Neural progenitor cell (in vitro differentiated cells): ENCODE data around the gene PIP5K1B. TPM values are rescaled to one million over a fixed set of nuclear protein-coding genes. Genes with fewer than 3 reads are reported as not detected.

Source experiments
- DNase-seq: peaks from one replicate; pipeline ENCODE4 v3.0.0-alpha.2; 2016; ENCODE audit warnings: low spot score
- H2AFZ ChIP-seq: fragments of 200-600 bp; sonication (generic); replicated peaks from 2 replicates; pipeline ENCODE4 v1.6.1; 2016; ENCODE audit warnings: antibody characterized with exemption
- H3F3A ChIP-seq: fragments of 200-600 bp; sonication (generic); 2 replicates; pipeline ENCODE4 v1.6.1; 2016; ENCODE audit warnings: antibody characterized with exemption, low read depth
- H3K27ac ChIP-seq: fragments of 200-600 bp; sonication (generic); 2 replicates; pipeline ENCODE4 v1.5.1; 2016; ENCODE audit warnings: mild to moderate bottlenecking
- H3K27me3 ChIP-seq: fragments of 200-600 bp; sonication (generic); 2 replicates; pipeline ENCODE4 v1.6.1; 2016; ENCODE audit warnings: mild to moderate bottlenecking, moderate library complexity
- H3K36me3 ChIP-seq: fragments of 200-600 bp; sonication (generic); 2 replicates; pipeline ENCODE4 v1.5.1; 2016
- H3K4me1 ChIP-seq: fragments of 200-600 bp; sonication (generic); 2 replicates; pipeline ENCODE4 v1.6.1; 2016; ENCODE audit warnings: mixed run types
- H3K4me2 ChIP-seq: fragments of 200-600 bp; sonication (generic); 2 replicates; pipeline ENCODE4 v1.6.1; 2016
- H3K4me3 ChIP-seq: fragments of 200-600 bp; sonication (generic); 2 replicates; pipeline ENCODE4 v1.5.1; 2016
- H3K79me2 ChIP-seq: fragments of 200-600 bp; sonication (generic); 2 replicates; pipeline ENCODE4 v1.6.1; 2016; ENCODE audit warnings: low read depth
- H3K9ac ChIP-seq: fragments of 200-600 bp; sonication (generic); 2 replicates; pipeline ENCODE4 v1.6.1; 2016
- H3K9me3 ChIP-seq: fragments of 200-600 bp; sonication (generic); 2 replicates; pipeline ENCODE4 v1.5.1; 2016; ENCODE audit warnings: low read depth
- H4K20me1 ChIP-seq: fragments of 200-600 bp; sonication (generic); 2 replicates; pipeline ENCODE4 v1.6.1; 2016; ENCODE audit warnings: low read depth
- H3K27ac Mint-ChIP-seq: 3 replicates; pipeline ENCODE4 v1.8.0; 2021; ENCODE audit warnings: mixed read lengths
- H3K27me3 Mint-ChIP-seq: 2 replicates; pipeline ENCODE4 v1.8.0; 2022; ENCODE audit warnings: low read depth, mild to moderate bottlenecking, inconsistent platforms, moderate library complexity, mixed read lengths; ENCODE audit not compliant: insufficient read depth
- H3K36me3 Mint-ChIP-seq: 3 replicates; pipeline ENCODE4 v1.8.0; 2021; ENCODE audit warnings: mixed read lengths
- H3K4me1 Mint-ChIP-seq: 3 replicates; pipeline ENCODE4 v1.8.0; 2021; ENCODE audit warnings: mixed read lengths
- H3K4me3 Mint-ChIP-seq: 3 replicates; pipeline ENCODE4 v1.8.0; 2021; ENCODE audit warnings: mild to moderate bottlenecking, moderate library complexity, mixed read lengths
- H3K9me3 Mint-ChIP-seq: 3 replicates; pipeline ENCODE4 v1.8.0; 2020; ENCODE audit warnings: mixed read lengths
- EZH2 ChIP-seq: fragments of 200-600 bp; sonication (generic); IDR thresholded peaks from 2 replicates; pipeline ENCODE4 v1.6.1; 2017; ENCODE audit warnings: antibody characterized with exemption, mild to moderate bottlenecking, moderate library complexity
- EZH2phosphoT487 ChIP-seq: fragments of 200-600 bp; sonication (generic); IDR thresholded peaks from 2 replicates; pipeline ENCODE4 v1.6.1; 2017; ENCODE audit warnings: antibody characterized with exemption
- total RNA-seq: library from RNA; depleted of rRNA; stranded (reverse); fragments of >200 nt; gene quantifications from 2 replicates; pipeline ENCODE4 v1.2.3, GENCODE V29; 2015; ENCODE audit warnings: low replicate concordance
- TF ChIP-seq, protein P1 (sequence below): fragments of 200-600 bp; sonication (generic); IDR thresholded peaks from 2 replicates; pipeline ENCODE4 v1.5.1; 2017; ENCODE audit warnings: antibody characterized with exemption, mild to moderate bottlenecking

Gene PIP5K1B
- total RNA-seq, 1 donor from 2014 or later = 3.2 TPM

DNA sequence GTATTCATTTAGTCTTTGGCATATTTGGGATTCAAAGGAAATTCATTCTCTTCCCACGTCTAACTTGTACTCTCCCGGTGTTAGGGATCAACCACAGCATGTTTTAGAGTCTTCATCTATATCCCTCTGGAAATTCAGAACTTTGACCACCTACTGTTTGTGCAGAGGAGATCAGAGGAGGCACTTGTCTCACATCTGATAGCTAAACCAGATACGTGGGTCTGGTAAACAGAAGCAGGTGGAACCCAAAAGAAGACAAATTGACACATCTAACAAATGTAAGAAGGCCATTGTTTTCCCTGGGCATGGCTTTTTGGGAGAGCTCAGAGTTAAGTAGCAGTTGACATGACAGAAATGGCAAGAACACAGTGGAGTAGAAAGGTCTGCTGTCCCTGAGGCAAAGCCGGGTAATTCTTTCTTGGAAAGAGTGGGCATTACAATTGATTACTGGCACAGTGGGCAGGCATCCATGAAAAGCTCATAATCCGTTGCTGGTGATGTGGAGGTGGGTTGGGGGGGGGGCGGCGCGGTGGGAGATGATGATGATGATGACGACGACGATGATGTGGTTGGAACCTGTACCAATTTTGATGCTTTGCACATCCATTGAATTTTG, 27.5 kb downstream of the PIP5K1B start:
- Histone ChIP-seq H3K4me2 (no peak overlapping the region), H3F3A (no peaks in the 10 kb centered on the region), H3K9me3 (no peaks in the 10 kb centered on the region), H3K9ac (no peak overlapping the region), H4K20me1 (no peaks in the 10 kb centered on the region), H3K4me1 (no peaks in the 10 kb centered on the region), H3K36me3 (no peaks in the 10 kb centered on the region), H3K27me3 (no peaks in the 10 kb centered on the region), H3K79me2 (no peaks in the 10 kb centered on the region), H3K4me3 (no peak overlapping the region), H2AFZ (no peak overlapping the region), H3K27ac (no peak overlapping the region)
- Mint-ChIP-seq H3K27me3 (peaks cover 8% of the 10 kb centered on the region), H3K4me3 (no peak overlapping the region), H3K27ac (no peak overlapping the region), H3K9me3 (peaks cover 5% of the 10 kb centered on the region), H3K36me3 (peaks cover 40% of the 10 kb centered on the region), H3K4me1 (peaks cover 2% of the 10 kb centered on the region)
- DNase-seq = no peak
- TF ChIP-seq EZH2phosphoT487 (no peak), EZH2 (no peak)
- TF ChIP-seq, protein P1, sequence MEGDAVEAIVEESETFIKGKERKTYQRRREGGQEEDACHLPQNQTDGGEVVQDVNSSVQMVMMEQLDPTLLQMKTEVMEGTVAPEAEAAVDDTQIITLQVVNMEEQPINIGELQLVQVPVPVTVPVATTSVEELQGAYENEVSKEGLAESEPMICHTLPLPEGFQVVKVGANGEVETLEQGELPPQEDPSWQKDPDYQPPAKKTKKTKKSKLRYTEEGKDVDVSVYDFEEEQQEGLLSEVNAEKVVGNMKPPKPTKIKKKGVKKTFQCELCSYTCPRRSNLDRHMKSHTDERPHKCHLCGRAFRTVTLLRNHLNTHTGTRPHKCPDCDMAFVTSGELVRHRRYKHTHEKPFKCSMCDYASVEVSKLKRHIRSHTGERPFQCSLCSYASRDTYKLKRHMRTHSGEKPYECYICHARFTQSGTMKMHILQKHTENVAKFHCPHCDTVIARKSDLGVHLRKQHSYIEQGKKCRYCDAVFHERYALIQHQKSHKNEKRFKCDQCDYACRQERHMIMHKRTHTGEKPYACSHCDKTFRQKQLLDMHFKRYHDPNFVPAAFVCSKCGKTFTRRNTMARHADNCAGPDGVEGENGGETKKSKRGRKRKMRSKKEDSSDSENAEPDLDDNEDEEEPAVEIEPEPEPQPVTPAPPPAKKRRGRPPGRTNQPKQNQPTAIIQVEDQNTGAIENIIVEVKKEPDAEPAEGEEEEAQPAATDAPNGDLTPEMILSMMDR = no peak

DNA sequence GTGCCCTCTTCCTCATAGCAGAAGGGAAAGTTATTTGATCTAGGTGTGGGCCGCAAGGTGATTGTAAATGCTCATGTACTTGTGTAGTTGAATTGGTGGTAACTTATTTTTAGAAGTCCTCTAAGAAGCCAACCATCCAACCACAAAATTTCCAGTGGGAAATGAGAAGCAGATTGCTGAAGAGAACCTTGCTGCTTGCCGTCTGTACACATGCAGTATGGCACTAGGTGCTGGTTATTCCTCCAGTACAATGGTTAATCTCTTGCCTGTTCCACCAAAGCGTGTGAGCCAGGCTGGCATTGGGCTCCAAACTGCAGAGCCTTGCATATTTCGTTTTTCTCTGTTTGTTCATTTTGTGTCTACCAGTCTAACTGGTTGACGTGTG, 28.0 kb downstream of the PIP5K1B start:
- TF ChIP-seq EZH2phosphoT487 = no peak
- no peak for TF ChIP-seq EZH2
- TF ChIP-seq, protein P1 = no peak
- H2AFZ ChIP-seq = no peak overlapping the region
- no peaks in the 10 kb centered on the region for H3K4me1 ChIP-seq
- Mint-ChIP-seq H3K9me3 (peaks cover 5% of the 10 kb centered on the region), H3K27ac (no peak overlapping the region), H3K36me3 (peaks cover 37% of the 10 kb centered on the region), H3K4me3 (no peak overlapping the region), H3K4me1 (peaks cover 2% of the 10 kb centered on the region), H3K27me3 (peaks cover 8% of the 10 kb centered on the region)
- no peaks in the 10 kb centered on the region for H4K20me1 ChIP-seq
- H3K4me3 ChIP-seq = no peak overlapping the region
- no peaks in the 10 kb centered on the region for H3K27me3 ChIP-seq
- no peaks in the 10 kb centered on the region for H3K79me2 ChIP-seq
- H3F3A ChIP-seq = no peaks in the 10 kb centered on the region
- H3K27ac ChIP-seq = no peak overlapping the region
- H3K36me3 ChIP-seq = no peaks in the 10 kb centered on the region
- no peak overlapping the region for H3K9ac ChIP-seq
- no peak overlapping the region for H3K4me2 ChIP-seq
- no peak for DNase-seq
- H3K9me3 ChIP-seq = no peaks in the 10 kb centered on the region

DNA sequence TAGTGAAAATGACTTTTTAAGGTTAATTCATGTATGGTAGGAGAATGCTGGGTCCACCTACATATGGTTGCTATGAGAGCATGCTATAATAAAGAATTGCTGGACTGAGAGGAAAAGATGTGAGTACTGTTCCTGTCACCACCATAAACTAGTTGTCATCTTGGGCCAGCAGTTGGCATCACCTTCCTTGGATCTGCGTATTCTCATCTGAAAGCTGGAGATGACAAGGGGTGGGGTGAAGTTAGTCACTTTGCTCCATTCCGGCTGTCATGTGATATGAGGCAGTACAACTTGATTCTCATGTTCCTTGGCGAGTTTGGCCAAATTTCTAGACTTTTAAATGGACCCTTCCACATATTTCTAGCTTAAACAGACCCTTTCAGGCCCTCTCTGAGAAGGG, 33.3 kb downstream of the PIP5K1B start:
- Histone ChIP-seq H4K20me1 (no peaks in the 10 kb centered on the region), H3K4me2 (no peak overlapping the region), H3K27ac (no peak overlapping the region), H3K4me1 (no peaks in the 10 kb centered on the region), H2AFZ (no peak overlapping the region), H3K9me3 (no peaks in the 10 kb centered on the region), H3K4me3 (no peak overlapping the region), H3F3A (no peaks in the 10 kb centered on the region), H3K36me3 (no peaks in the 10 kb centered on the region), H3K9ac (no peak overlapping the region), H3K27me3 (no peaks in the 10 kb centered on the region), H3K79me2 (no peaks in the 10 kb centered on the region)
- Mint-ChIP-seq H3K36me3 (peaks cover 10% of the 10 kb centered on the region), H3K27ac (no peak overlapping the region), H3K27me3 (peaks cover 4% of the 10 kb centered on the region), H3K4me1 (peaks cover 11% of the 10 kb centered on the region), H3K4me3 (no peak overlapping the region), H3K9me3 (peaks cover 2% of the 10 kb centered on the region)
- TF ChIP-seq EZH2 (no peak), EZH2phosphoT487 (no peak)
- TF ChIP-seq, protein P1 = no peak
- DNase-seq = no peak
